ENCODE results near the gene PPP1R13L.
A peak's percentile ranks its signal among the peaks of the same experiment; 100 is the strongest.
"Not testable (repeated sequence)": the region's sequence is repeated elsewhere in the genome, so short reads cannot be mapped to it uniquely, and the experiment has no call there.

PPP1R13L gene

DNA sequence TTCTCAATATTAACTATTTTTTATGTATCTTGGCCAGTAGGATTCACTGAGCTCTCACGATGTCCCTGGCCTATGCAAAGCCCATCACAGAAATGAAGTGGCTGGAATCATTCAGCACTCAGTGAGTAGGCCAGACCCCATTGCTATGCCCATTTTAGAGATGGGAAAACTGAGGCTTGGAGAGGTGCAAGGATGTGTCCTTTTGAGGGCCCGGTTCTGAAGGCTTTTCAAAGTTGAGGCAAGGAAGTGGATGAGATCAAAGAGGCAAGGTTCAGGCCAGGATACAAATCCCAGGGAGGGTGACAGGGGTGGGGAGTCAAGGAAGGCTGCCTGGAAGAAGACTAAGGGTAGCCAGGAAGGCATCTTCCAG, 37.5 kb upstream of the PPP1R13L start:
- TF ChIP-seq, protein P1, sequence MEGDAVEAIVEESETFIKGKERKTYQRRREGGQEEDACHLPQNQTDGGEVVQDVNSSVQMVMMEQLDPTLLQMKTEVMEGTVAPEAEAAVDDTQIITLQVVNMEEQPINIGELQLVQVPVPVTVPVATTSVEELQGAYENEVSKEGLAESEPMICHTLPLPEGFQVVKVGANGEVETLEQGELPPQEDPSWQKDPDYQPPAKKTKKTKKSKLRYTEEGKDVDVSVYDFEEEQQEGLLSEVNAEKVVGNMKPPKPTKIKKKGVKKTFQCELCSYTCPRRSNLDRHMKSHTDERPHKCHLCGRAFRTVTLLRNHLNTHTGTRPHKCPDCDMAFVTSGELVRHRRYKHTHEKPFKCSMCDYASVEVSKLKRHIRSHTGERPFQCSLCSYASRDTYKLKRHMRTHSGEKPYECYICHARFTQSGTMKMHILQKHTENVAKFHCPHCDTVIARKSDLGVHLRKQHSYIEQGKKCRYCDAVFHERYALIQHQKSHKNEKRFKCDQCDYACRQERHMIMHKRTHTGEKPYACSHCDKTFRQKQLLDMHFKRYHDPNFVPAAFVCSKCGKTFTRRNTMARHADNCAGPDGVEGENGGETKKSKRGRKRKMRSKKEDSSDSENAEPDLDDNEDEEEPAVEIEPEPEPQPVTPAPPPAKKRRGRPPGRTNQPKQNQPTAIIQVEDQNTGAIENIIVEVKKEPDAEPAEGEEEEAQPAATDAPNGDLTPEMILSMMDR (IDR thresholded peaks at IDR 0.05; ENCODE audit: low read depth, low read length) = no peak
- no peak for DNase-seq (ENCODE audit: extremely low read depth, low read depth)

DNA sequence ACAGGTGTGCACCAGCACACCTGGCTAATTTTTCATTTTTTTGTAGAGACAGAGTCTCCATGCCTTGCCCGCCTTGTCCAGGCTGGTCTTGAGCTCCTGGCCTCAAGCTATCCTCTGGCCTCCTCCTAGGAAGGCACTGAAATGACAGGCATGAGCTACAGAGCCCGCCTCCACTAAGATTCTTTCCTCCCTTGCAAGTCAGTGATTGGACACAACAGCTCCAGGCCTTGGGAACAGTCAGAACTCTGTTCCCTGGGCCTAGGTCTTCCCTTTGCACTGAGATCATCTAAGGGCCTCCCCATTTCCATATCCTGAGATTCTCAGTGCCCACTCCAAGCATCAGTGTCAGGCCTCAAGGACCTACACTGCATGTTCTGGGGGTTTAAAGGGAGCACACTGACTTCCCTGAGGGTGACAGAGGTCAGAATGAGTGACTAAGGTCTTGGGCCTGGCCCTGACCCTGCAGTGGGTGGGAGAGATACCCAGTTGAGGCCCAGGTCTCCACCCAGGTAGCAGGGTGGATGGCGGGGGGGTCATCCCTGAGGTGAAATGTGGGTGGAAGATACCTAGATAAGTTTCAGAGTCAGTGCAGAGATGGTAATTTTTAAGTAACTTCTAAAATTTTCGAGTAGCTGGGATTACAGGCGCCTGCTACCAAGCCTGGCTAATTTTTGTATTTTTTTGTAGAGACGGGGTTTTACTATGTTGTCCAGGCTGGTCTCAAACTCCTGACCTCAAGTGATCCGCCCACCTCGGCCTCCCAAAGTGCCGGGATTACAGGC, 36.2 kb upstream of the PPP1R13L start:
- DNase-seq (ENCODE audit: extremely low read depth, low read depth) = no peak
- TF ChIP-seq, protein P1 (IDR thresholded peaks at IDR 0.05; ENCODE audit: low read depth, low read length) = no peak

DNA sequence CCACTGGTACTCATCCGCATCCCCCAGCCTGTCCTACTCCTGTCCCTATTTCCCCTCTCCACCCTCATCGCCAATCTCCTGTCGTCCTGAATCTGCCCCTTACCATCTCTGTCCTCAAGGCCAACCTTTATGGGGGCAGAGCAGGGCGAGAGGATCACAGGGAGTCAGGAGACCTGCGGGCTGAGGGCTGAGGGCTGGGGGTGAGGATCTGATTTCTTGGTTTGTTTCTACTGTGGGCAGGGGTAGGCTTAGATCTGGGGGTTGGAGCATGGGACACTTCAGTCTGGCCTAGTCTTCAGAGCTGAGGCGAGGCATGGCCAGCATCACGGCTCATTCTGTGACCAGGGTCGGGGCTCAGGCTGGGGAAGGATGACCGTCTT, 35.4 kb upstream of the PPP1R13L start:
- no peak for DNase-seq (ENCODE audit: extremely low read depth, low read depth)
- TF ChIP-seq, protein P1 (IDR thresholded peaks at IDR 0.05; ENCODE audit: low read depth, low read length) = no peak

DNA sequence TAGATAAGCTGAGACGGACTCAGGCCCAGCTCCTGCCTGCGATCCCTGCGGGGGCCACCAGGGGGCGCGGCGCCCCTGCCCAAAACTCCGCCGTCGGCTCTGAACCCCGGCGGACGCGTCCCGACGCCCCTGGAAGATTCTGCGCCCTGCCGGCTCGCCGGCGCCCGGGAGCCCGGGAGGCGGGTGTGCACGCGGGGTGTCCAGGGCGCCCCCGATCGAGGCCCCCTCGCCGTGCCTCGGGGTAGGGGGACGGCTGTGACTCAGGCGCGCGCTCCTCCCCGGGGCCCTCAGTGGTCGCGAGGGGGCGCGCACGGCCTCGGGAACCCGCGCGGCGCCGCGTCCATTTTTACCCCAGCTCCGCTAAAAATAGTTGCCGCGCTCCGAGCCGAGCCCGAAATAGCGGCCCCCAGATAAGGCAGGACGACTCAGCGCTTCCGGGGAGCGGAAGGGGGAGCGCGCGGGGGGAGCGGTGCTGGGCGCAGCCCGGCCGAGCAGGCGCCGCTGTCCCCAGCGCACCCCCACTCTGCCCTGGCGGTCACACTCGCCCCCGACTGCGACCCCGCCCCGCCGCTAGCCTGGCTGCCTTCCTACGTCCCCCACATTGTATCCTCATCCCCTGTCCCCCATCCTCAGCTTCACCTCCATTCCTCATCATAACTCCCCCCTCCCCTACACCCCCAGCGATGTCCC, 34.8 kb upstream of the PPP1R13L start:
- TF ChIP-seq, protein P1 (IDR thresholded peaks at IDR 0.05; ENCODE audit: low read depth, low read length) = peak; percentile 83
- peak; percentile 47 for DNase-seq (ENCODE audit: extremely low read depth, low read depth)

DNA sequence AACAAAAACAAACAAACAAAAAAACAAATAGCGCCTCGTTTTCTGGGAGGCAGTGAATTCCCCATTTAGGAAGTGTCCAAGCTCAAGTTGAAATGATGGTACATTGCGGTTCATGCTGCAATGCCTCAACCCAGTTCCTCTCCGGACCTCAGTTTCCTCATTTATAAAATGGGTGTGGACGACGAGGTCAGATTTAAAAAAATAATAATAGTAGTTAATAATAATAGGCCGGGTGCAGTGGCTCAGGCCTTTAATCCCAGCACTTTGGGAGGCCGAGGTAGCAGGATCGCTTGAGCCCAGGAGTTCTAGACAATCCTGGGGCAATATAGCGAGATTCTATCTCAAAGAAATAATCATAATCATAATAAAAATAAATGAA, 34.3 kb upstream of the PPP1R13L start:
- TF ChIP-seq, protein P1 (IDR thresholded peaks at IDR 0.05; ENCODE audit: low read depth, low read length) = no peak
- DNase-seq (ENCODE audit: extremely low read depth, low read depth) = no peak

DNA sequence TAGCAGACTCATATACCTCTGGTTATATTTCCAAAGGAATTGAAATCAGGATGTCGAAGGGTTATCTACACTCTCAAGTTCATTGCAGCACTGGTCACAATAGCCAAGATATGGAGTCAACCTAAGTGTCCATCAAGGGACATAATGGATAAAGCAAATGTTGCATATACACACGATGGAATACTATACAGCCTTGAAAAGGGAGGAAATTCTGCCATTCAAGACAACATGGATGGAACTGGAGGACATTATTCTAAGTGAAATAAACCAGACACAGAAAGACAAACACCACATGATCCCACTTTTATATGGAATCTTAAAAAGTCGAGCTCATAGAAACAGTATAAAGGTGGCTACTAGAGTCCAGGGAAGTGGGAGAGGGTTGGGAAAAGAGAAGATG, 32.5 kb upstream of the PPP1R13L start:
- DNase-seq (ENCODE audit: extremely low read depth, low read depth) = no peak
- TF ChIP-seq, protein P1 (IDR thresholded peaks at IDR 0.05; ENCODE audit: low read depth, low read length) = no peak

DNA sequence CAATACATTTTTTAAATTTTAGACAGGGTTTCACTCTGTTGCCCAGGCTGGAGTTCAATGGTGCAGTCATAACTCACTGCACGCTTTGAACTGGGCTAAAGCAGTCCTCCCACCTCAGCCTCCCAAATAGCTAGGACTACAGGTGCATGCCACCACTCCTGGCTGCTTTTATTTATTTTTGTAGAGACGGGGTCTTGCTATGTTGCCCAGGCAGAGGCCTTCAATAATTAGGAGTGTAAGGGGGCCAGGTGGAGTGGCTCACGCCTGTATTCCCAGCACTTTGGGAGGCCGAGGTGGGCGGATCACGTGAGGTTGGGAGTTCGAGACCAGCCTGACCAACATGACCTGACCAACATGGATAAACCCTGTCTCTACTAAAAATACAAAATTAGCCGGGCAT, 27.7 kb upstream of the PPP1R13L start:
- DNase-seq (ENCODE audit: extremely low read depth, low read depth) = not testable (repeated sequence)

DNA sequence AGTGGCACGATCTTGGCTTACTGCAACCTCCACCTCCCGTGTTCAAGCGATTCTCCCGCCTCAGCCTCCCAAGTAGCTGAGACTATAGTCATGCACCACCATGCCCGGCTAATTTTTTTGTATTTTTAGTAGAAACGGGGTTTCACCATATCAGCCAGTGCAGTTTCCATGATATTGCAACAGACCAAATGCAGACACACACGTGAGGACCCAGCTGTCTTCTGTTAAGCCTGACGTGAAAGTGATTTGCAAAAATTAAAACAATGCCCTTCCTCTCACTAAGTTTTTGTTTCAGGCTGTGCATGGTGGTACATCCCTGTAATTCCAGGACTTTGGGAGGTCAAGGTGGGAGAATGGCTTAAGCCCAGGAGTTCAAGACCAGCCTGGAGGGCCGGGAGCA, 26.1 kb upstream of the PPP1R13L start:
- DNase-seq (ENCODE audit: extremely low read depth, low read depth) = not testable (repeated sequence)

DNA sequence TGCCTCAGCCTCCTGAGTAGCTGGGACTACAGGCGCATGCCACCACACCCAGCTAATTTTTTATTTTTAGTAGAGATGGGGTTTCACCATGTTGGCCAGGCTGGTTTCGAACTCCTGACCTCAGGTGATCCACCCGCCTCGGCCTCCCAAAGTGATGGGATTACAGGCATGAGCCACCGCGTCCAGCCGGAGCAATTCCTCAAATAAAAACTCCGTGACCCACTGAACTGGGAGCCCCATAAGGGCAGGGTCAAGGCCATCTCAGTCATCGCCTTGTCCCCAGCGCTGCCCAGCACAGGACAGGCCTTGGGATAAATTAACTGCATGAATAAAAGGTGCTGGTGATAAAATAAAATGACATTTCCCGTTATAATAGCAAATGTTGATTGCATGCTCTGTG, 25.0 kb upstream of the PPP1R13L start:
- not testable (repeated sequence) for DNase-seq (ENCODE audit: extremely low read depth, low read depth)

All from AG09319 (cell line).